Activated B cell treated with CpG ODN at 0.5 μM for 24 hours (primary cell): Measurements from ENCODE around the gene ABL1. TPM values are rescaled to one million over a fixed set of nuclear protein-coding genes. Genes with fewer than 3 reads are reported as not detected.

Experiments
- ATAC-seq: fragments of 200-7000 bp; cut with Tn5 transposase; one replicate; pipeline ENCODE4 v1.10.0; 2021; ENCODE audit warnings: low read depth, mild to moderate bottlenecking, moderate library complexity
- CTCF ChIA-PET: fragments of 350-600 bp; sonication (Branson Sonifier 250); formaldehyde crosslinking; loops from one replicate; lab custom pipeline; 2021; ENCODE audit warnings: antibody characterized with exemption; lab: Charles Lee
- POLR2A ChIA-PET: fragments of 350-600 bp; sonication (Branson Sonifier 250); formaldehyde crosslinking; loops from one replicate; lab custom pipeline; 2021; ENCODE audit warnings: antibody characterized with exemption; lab: Charles Lee
- DNase-seq: peaks from one replicate; pipeline ENCODE4 v3.0.0; 2022
- H3K27ac Mint-ChIP-seq: one replicate; pipeline ENCODE4 v1.8.0; 2020; ENCODE audit warnings: mixed read lengths
- H3K27me3 Mint-ChIP-seq: one replicate; pipeline ENCODE4 v1.8.0; 2021; ENCODE audit warnings: mixed read lengths
- H3K36me3 Mint-ChIP-seq: one replicate; pipeline ENCODE4 v1.8.0; 2021; ENCODE audit warnings: low read depth, mixed read lengths
- H3K4me1 Mint-ChIP-seq: one replicate; pipeline ENCODE4 v1.8.0; 2021; ENCODE audit warnings: mixed read lengths
- H3K4me3 Mint-ChIP-seq: one replicate; pipeline ENCODE4 v1.8.0; 2020; ENCODE audit warnings: mild to moderate bottlenecking, mixed read lengths
- H3K9me3 Mint-ChIP-seq: one replicate; pipeline ENCODE4 v1.8.0; 2020; ENCODE audit warnings: mixed read lengths
- CTCF ChIP-seq: fragments of 200-600 bp; IDR thresholded peaks from one replicate; pipeline ENCODE4 v1.8.0; 2022; ENCODE audit warnings: antibody characterized with exemption, mild to moderate bottlenecking
- intact Hi-C: fragments of 100-400 bp; cut with micrococcal nuclease; formaldehyde crosslinking; loops from one replicate; pipeline ENCODE4 v1.15.1; 2024
- total RNA-seq: library from RNA; stranded (reverse); gene quantifications from 2 replicates; pipeline ENCODE4 v1.2.3, GENCODE V29; 2022

ABL1 gene
- total RNA-seq, 1 donor from 2014 or later: 41.6 TPM

- H3K36me3 Mint-ChIP-seq: no peaks in the 10 kb centered on the region
- H3K27me3 Mint-ChIP-seq: peaks cover 5% of the 10 kb centered on the region
- POLR2A ChIA-PET: no interaction called here
- H3K9me3 Mint-ChIP-seq: no peaks in the 10 kb centered on the region
- H3K4me1 Mint-ChIP-seq: no peaks in the 10 kb centered on the region
- DNase-seq (no peak), ATAC-seq (no peak)
- intact Hi-C loops: no loop called here
- CTCF ChIA-PET: no interaction called here
- H3K27ac Mint-ChIP-seq: no peak overlapping the region
- H3K4me3 Mint-ChIP-seq: no peak overlapping the region
- TF ChIP-seq CTCF: no peak
Measured at GRCh38 chr9:130901498-130902203, 66.6 kb downstream of the ABL1 start.

GRCh38 chr9:130902204-130903185, 67.4 kb downstream of the ABL1 start:
- Mint-ChIP-seq H3K9me3 (no peaks in the 10 kb centered on the region), H3K4me1 (no peaks in the 10 kb centered on the region), H3K27ac (no peak overlapping the region), H3K4me3 (no peak overlapping the region), H3K27me3 (peaks cover 7% of the 10 kb centered on the region), H3K36me3 (no peaks in the 10 kb centered on the region)
- POLR2A ChIA-PET: no interaction called here
- intact Hi-C loops: no loop called here
- CTCF ChIA-PET: no interaction called here
- TF ChIP-seq CTCF: no peak
- DNase-seq (no peak), ATAC-seq (no peak)

- no peak overlapping the region for H3K4me3 Mint-ChIP-seq
- POLR2A ChIA-PET: no interaction called here
- ATAC-seq (no peak), DNase-seq (no peak)
- no peaks in the 10 kb centered on the region for H3K36me3 Mint-ChIP-seq
- H3K27me3 Mint-ChIP-seq: peaks cover 7% of the 10 kb centered on the region
- CTCF ChIA-PET: interaction anchor here (0.6 kb wide), 1 partner anchor 840 kb away, joined by 3 read pairs; no protein-coding TSS in a partner anchor
- no peak overlapping the region for H3K27ac Mint-ChIP-seq
- no peaks in the 10 kb centered on the region for H3K9me3 Mint-ChIP-seq
- no peaks in the 10 kb centered on the region for H3K4me1 Mint-ChIP-seq
- TF ChIP-seq CTCF: no peak
- intact Hi-C loops: no loop called here
Measured at GRCh38 chr9:130903194-130904069, 68.4 kb downstream of the ABL1 start.

- intact Hi-C loops: no loop called here
- no peaks in the 10 kb centered on the region for H3K4me1 Mint-ChIP-seq
- ATAC-seq (no peak), DNase-seq (no peak)
- POLR2A ChIA-PET: no interaction called here
- no peak overlapping the region for H3K27ac Mint-ChIP-seq
- CTCF ChIA-PET: interaction anchor here (0.6 kb wide), 1 partner anchor 840 kb away, joined by 3 read pairs; no protein-coding TSS in a partner anchor
- H3K36me3 Mint-ChIP-seq: no peaks in the 10 kb centered on the region
- no peak for TF ChIP-seq CTCF
- H3K4me3 Mint-ChIP-seq: no peak overlapping the region
- peaks cover 7% of the 10 kb centered on the region for H3K27me3 Mint-ChIP-seq
- no peaks in the 10 kb centered on the region for H3K9me3 Mint-ChIP-seq
Measured at GRCh38 chr9:130904070-130905044, 69.3 kb downstream of the ABL1 start.
